KMS-11 (cell line): ENCODE results near the gene SYNDIG1.

Experiments
- H2AFZ ChIP-seq: fragments of 200-600 bp; sonication (generic); 2 replicates; pipeline ENCODE4 v1.6.1; 2016; ENCODE audit warnings: antibody characterized with exemption, mixed run types, low read depth
- H3K27ac ChIP-seq: fragments of 200-600 bp; sonication (generic); 2 replicates; pipeline ENCODE4 v1.6.1; 2016; ENCODE audit warnings: mild to moderate bottlenecking, mixed run types
- H3K27me3 ChIP-seq: fragments of 200-600 bp; sonication (generic); 2 replicates; pipeline ENCODE4 v1.6.1; 2017; ENCODE audit warnings: mild to moderate bottlenecking, low read depth, mixed run types, moderate library complexity; ENCODE audit not compliant: insufficient read depth
- H3K36me3 ChIP-seq: fragments of 200-600 bp; sonication (generic); 2 replicates; pipeline ENCODE4 v1.6.1; 2017; ENCODE audit warnings: mild to moderate bottlenecking, mixed run types; ENCODE audit not compliant: insufficient read depth
- H3K4me1 ChIP-seq: fragments of 200-600 bp; sonication (generic); 2 replicates; pipeline ENCODE4 v1.6.1; 2016; ENCODE audit warnings: mild to moderate bottlenecking, low read depth, mixed run types; ENCODE audit not compliant: poor library complexity, severe bottlenecking
- H3K4me2 ChIP-seq: fragments of 200-600 bp; sonication (generic); 2 replicates; pipeline ENCODE4 v1.7.0; 2016; ENCODE audit warnings: mild to moderate bottlenecking, mixed run types
- H3K4me3 ChIP-seq: fragments of 200-600 bp; sonication (generic); IDR thresholded peaks from 2 replicates; pipeline ENCODE4 v1.6.1; 2017; ENCODE audit warnings: low read depth, low read length, mixed read lengths; ENCODE audit not compliant: insufficient read depth
- H3K79me2 ChIP-seq: fragments of 200-600 bp; sonication (generic); 2 replicates; pipeline ENCODE4 v1.6.1; 2016; ENCODE audit warnings: low read depth, mixed run types; ENCODE audit not compliant: insufficient read depth
- H3K9ac ChIP-seq: fragments of 200-600 bp; sonication (generic); 2 replicates; pipeline ENCODE4 v1.6.1; 2016; ENCODE audit warnings: mild to moderate bottlenecking, mixed run types
- H4K20me1 ChIP-seq: fragments of 200-600 bp; sonication (generic); 2 replicates; pipeline ENCODE4 v1.6.1; 2016; ENCODE audit warnings: mild to moderate bottlenecking, mixed run types; ENCODE audit not compliant: insufficient read depth
- CTCF ChIP-seq: fragments of 200-600 bp; sonication (generic); conservative IDR thresholded peaks from 2 replicates; pipeline ENCODE4 v1.6.1; 2017; ENCODE audit warnings: low read depth, mild to moderate bottlenecking, antibody characterized with exemption, low read length, moderate library complexity, mixed read lengths

SYNDIG1 gene

GRCh38 chr20:24529369-24529719, 59.9 kb downstream of the SYNDIG1 start:
- H3K4me1 ChIP-seq: no peaks in the 10 kb centered on the region
- no peak overlapping the region for H3K4me2 ChIP-seq
- no peak overlapping the region for H3K9ac ChIP-seq
- H3K27ac ChIP-seq: no peak overlapping the region
- H3K79me2 ChIP-seq: peaks cover 5% of the 10 kb centered on the region
- no peaks in the 10 kb centered on the region for H3K27me3 ChIP-seq
- H2AFZ ChIP-seq: no peak overlapping the region
- H3K4me3 ChIP-seq: no peak overlapping the region
- TF ChIP-seq CTCF: no peak
- no peaks in the 10 kb centered on the region for H4K20me1 ChIP-seq
- no peaks in the 10 kb centered on the region for H3K36me3 ChIP-seq

- Histone ChIP-seq H3K4me3 (no peak overlapping the region), H3K27me3 (no peaks in the 10 kb centered on the region), H2AFZ (no peak overlapping the region), H3K4me1 (no peaks in the 10 kb centered on the region), H3K79me2 (peaks cover 5% of the 10 kb centered on the region), H3K4me2 (no peak overlapping the region), H4K20me1 (no peaks in the 10 kb centered on the region), H3K36me3 (no peaks in the 10 kb centered on the region), H3K9ac (no peak overlapping the region), H3K27ac (no peak overlapping the region)
- no peak for TF ChIP-seq CTCF
Observed at GRCh38 chr20:24530131-24530680, 60.8 kb downstream of the SYNDIG1 start.

GRCh38 chr20:24531202-24531601, 61.8 kb downstream of the SYNDIG1 start:
- no peak for TF ChIP-seq CTCF
- peaks cover 5% of the 10 kb centered on the region for H3K79me2 ChIP-seq
- H3K27ac ChIP-seq: no peak overlapping the region
- no peaks in the 10 kb centered on the region for H3K4me1 ChIP-seq
- no peak overlapping the region for H2AFZ ChIP-seq
- no peak overlapping the region for H3K9ac ChIP-seq
- H3K36me3 ChIP-seq: no peaks in the 10 kb centered on the region
- no peak overlapping the region for H3K4me2 ChIP-seq
- H4K20me1 ChIP-seq: no peaks in the 10 kb centered on the region
- H3K4me3 ChIP-seq: no peak overlapping the region
- H3K27me3 ChIP-seq: no peaks in the 10 kb centered on the region

GRCh38 chr20:24531631-24532419, 62.4 kb downstream of the SYNDIG1 start:
- H3K79me2 ChIP-seq: peaks cover 5% of the 10 kb centered on the region
- no peaks in the 10 kb centered on the region for H3K4me1 ChIP-seq
- no peak overlapping the region for H3K27ac ChIP-seq
- no peaks in the 10 kb centered on the region for H3K36me3 ChIP-seq
- no peak for TF ChIP-seq CTCF
- H2AFZ ChIP-seq: no peak overlapping the region
- H3K9ac ChIP-seq: no peak overlapping the region
- H3K27me3 ChIP-seq: no peaks in the 10 kb centered on the region
- no peak overlapping the region for H3K4me3 ChIP-seq
- H3K4me2 ChIP-seq: no peak overlapping the region
- no peaks in the 10 kb centered on the region for H4K20me1 ChIP-seq
